K562 treated with DMSO at 1 percent for 48 hours (cell line): ENCODE results near the gene TNFSF18. TPM values are rescaled to one million over a fixed set of nuclear protein-coding genes. Genes with fewer than 3 reads are reported as not detected.

Experiments
- total RNA-seq: library from RNA; unstranded; fragments of 300-600 nt; gene quantifications from 2 replicates; pipeline ENCODE4 v1.2.3, GENCODE V29; 2022; ENCODE audit warnings: low replicate concordance; ENCODE audit errors: extremely low read depth

TNFSF18 gene
- not detected in 2 replicates for total RNA-seq

GRCh38 chr1:173050865-173051264, at the start of gene TNFSF18:
TSS of gene TNFSF18 (minus strand) at chr1:173050941. CDS start at chr1:173050896, 45 bp downstream.

Other genes starting within 250 kb of the TNFSF18 start
- gene TNFSF4, start 156.4 kb upstream of the TNFSF18 start, total RNA-seq: not detected in 2 replicates